ENCODE results near the gene ARID1B. TPM values are rescaled to one million over a fixed set of nuclear protein-coding genes. Genes with fewer than 3 reads are reported as not detected.

The ARID1B gene
- total RNA-seq, 4 donors from 2014 or later = 87.1 to 194 (median 115) TPM

DNA sequence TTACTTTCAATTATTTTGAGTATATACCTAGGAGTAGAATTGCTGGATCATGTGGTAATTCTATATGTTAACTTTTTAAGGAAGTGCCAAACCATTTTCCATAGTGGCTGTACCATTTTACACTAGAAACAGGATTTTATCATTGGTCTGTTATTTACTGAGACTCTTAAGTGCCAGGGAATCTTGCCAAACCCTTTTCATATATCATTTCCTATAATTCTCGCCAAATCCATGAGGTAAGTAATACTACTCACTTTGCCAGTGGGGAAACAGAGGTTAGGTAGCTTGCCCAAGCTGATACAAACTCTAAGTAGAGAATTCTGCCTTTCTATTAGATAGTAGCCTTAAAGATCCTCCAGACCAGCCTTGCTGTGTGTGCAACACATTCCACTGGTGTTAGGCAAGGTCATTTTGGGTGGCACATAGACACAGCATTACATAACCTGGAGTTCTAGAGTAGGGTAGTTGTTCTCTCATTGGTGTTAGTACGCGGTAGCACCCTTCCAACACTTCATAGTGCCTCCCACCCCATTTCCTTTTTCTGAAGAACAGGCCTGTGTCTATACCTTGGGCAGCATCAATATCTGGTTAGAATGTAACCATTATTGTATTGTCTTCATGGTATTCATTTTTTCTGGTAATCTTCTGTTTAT is 65.5 kb downstream of the ARID1B start:
- peaks cover 13 to 73% (median 19%) of the 10 kb centered on the region in 4 donors for H3K4me1 ChIP-seq
- 70 to 86% methylated on average over 2 to 3 of the region's 3 CpGs for WGBS, 2 donors (ENCODE audit: low coverage in 1 of 2)
- no peak overlapping the region for H3K27ac ChIP-seq
- H3K4me3 ChIP-seq = no peak overlapping the region
- in situ Hi-C loops (cut with MboI; ENCODE audit: low pct_ligation_motif_present in 1 of 4, low pct_unique_long_range_greater_than_20kb in 1 of 4, low sequenced_read_pairs in 3 of 4) = no loop called here
- intact Hi-C loops (cut with DNase I; ENCODE audit: low total_unique reads) = no loop called here
- no peak for DNase-seq
- no peak for TF ChIP-seq CTCF (IDR thresholded peaks at IDR 0.05)
- TF ChIP-seq EP300 (IDR thresholded peaks at IDR 0.05; ENCODE audit: low read depth) = no peak
- no peak for TF ChIP-seq POLR2AphosphoS5 (IDR thresholded peaks at IDR 0.05)
- TF ChIP-seq POLR2A (IDR thresholded peaks at IDR 0.05) = no peak
- H3K9me3 ChIP-seq = no peaks in the 10 kb centered on the region
- H3K36me3 ChIP-seq = no peaks in the 10 kb centered on the region
- no peaks in the 10 kb centered on the region for H3K27me3 ChIP-seq

GRCh38 chr6:156844089-156844488 is 66.9 kb downstream of the ARID1B start:
- Histone ChIP-seq H3K27me3 (no peaks in the 10 kb centered on the region), H3K4me3 (no peak overlapping the region), H3K36me3 (no peaks in the 10 kb centered on the region), H3K9me3 (no peaks in the 10 kb centered on the region), H3K4me1 (peaks cover 20 to 86% (median 27%) of the 10 kb centered on the region in 4 donors), H3K27ac (no peak overlapping the region)
- no peak for TF ChIP-seq POLR2A (IDR thresholded peaks at IDR 0.05)
- no peak for TF ChIP-seq EP300 (IDR thresholded peaks at IDR 0.05; ENCODE audit: low read depth)
- no peak for TF ChIP-seq POLR2AphosphoS5 (IDR thresholded peaks at IDR 0.05)
- no peak for TF ChIP-seq CTCF (IDR thresholded peaks at IDR 0.05)
- no peak for DNase-seq
- in situ Hi-C loops (cut with MboI; ENCODE audit: low pct_ligation_motif_present in 1 of 4, low pct_unique_long_range_greater_than_20kb in 1 of 4, low sequenced_read_pairs in 3 of 4) = no loop called here
- intact Hi-C loops (cut with DNase I; ENCODE audit: low total_unique reads) = no loop called here
- 57 to 80% methylated on average over 3 of the region's 3 CpGs for WGBS, 2 donors (ENCODE audit: low coverage in 1 of 2)

DNA sequence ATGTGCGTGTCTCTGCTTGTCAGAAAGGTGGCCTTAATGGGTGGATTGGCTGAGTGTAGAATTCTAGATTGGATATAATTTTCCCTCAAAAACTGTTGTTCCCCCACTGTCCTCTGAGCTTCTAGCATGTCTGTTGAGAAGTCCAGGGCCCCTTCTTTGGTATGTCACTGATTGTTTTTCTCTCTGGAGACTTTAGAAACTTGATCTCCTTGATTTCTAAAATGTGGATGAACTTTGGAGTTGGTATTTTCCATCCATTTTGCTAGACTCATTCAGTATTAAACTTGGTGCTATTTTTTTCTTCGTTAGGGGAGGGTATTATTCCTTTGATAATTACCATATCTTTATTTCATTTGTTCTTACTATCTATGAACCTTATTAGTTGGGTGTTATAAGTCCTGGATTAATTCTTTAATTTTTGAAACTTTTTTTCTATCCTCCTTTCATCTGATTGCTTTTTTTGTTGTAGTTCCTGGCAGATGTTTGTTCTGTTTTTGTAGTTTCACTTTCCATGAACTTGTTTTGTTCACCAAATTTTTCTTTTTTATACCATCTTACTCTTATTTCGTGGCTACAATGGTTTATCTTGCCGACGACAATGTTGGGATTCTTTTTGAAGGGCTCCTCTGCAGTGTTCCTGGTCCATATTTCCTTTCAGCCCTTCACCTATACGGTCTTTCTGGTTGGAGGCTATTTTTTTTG is 68.4 kb downstream of the ARID1B start:
- no peak for DNase-seq
- no peak overlapping the region for H3K27ac ChIP-seq
- H3K4me1 ChIP-seq = peaks cover 30 to 81% (median 35%) of the 10 kb centered on the region in 4 donors
- TF ChIP-seq POLR2AphosphoS5 (IDR thresholded peaks at IDR 0.05) (no peak), CTCF (IDR thresholded peaks at IDR 0.05) (no peak), POLR2A (IDR thresholded peaks at IDR 0.05) (no peak), EP300 (IDR thresholded peaks at IDR 0.05; ENCODE audit: low read depth) (no peak)
- WGBS, 2 donors (ENCODE audit: low coverage in 1 of 2) = 72 to 85% methylated on average over 4 to 6 of the region's 6 CpGs
- H3K4me3 ChIP-seq = no peak overlapping the region
- H3K27me3 ChIP-seq = no peaks in the 10 kb centered on the region
- no peaks in the 10 kb centered on the region for H3K36me3 ChIP-seq
- H3K9me3 ChIP-seq = no peaks in the 10 kb centered on the region
- intact Hi-C loops (cut with DNase I; ENCODE audit: low total_unique reads) = no loop called here
- in situ Hi-C loops (cut with MboI; ENCODE audit: low pct_ligation_motif_present in 1 of 4, low pct_unique_long_range_greater_than_20kb in 1 of 4, low sequenced_read_pairs in 3 of 4) = no loop called here

GRCh38 chr6:156846845-156847599 is 69.8 kb downstream of the ARID1B start:
- Histone ChIP-seq H3K27me3 (no peaks in the 10 kb centered on the region), H3K36me3 (no peaks in the 10 kb centered on the region), H3K4me3 (no peak overlapping the region), H3K4me1 (peaks cover 36 to 82% (median 43%) of the 10 kb centered on the region in 4 donors), H3K9me3 (no peaks in the 10 kb centered on the region), H3K27ac (peak overlapping the region in 2 of 4 donors; percentile 1 to 4)
- WGBS, 2 donors (ENCODE audit: low coverage in 1 of 2) = 57 to 75% methylated on average over 4 to 6 of the region's 6 CpGs
- intact Hi-C loops (cut with DNase I; ENCODE audit: low total_unique reads) (no loop called here), in situ Hi-C loops (cut with MboI; ENCODE audit: low pct_ligation_motif_present in 1 of 4, low pct_unique_long_range_greater_than_20kb in 1 of 4, low sequenced_read_pairs in 3 of 4) (no loop called here)
- TF ChIP-seq POLR2A (IDR thresholded peaks at IDR 0.05) = no peak
- TF ChIP-seq POLR2AphosphoS5 (IDR thresholded peaks at IDR 0.05) = no peak
- TF ChIP-seq EP300 (IDR thresholded peaks at IDR 0.05; ENCODE audit: low read depth) = no peak
- TF ChIP-seq CTCF (IDR thresholded peaks at IDR 0.05) = no peak
- no peak for DNase-seq

All from transverse colon (tissue), 4 donors.